T-helper 2 cell treated with Interferon-gamma antibody and Interleukin-4, amounts not matched to agents 5 μg/mL and 100 μg/mL, for 36 hours (primary cell): Measurements from ENCODE around the gene TAC3.
"Not testable (repeated sequence)": the region's sequence is repeated elsewhere in the genome, so short reads cannot be mapped to it uniquely, and the experiment has no call there.

ENCODE experiments used
- DNase-seq: peaks from one replicate; pipeline ENCODE4 v3.0.0; 2021; ENCODE audit warnings: low spot score
- H3K27ac Mint-ChIP-seq: one replicate; pipeline ENCODE4 v1.8.0; 2021; ENCODE audit warnings: mild to moderate bottlenecking, mixed read lengths
- H3K27me3 Mint-ChIP-seq: one replicate; pipeline ENCODE4 v1.8.0; 2021; ENCODE audit warnings: low read depth, mixed read lengths
- H3K36me3 Mint-ChIP-seq: one replicate; pipeline ENCODE4 v1.8.0; 2021; ENCODE audit warnings: low read depth, mixed read lengths
- H3K4me1 Mint-ChIP-seq: one replicate; pipeline ENCODE4 v1.8.0; 2021; ENCODE audit warnings: low read depth, mixed read lengths
- H3K4me3 Mint-ChIP-seq: one replicate; pipeline ENCODE4 v1.8.0; 2022; ENCODE audit warnings: mild to moderate bottlenecking, moderate library complexity, mixed read lengths
- H3K9me3 Mint-ChIP-seq: one replicate; pipeline ENCODE4 v1.8.0; 2021; ENCODE audit warnings: mixed read lengths

TAC3 gene

GRCh38 chr12:57025196-57025595, 8.9 kb upstream of the TAC3 start:
- Mint-ChIP-seq H3K27me3 (no peaks in the 10 kb centered on the region), H3K27ac (no peak overlapping the region), H3K4me1 (peaks cover 14% of the 10 kb centered on the region), H3K9me3 (no peaks in the 10 kb centered on the region), H3K36me3 (no peaks in the 10 kb centered on the region), H3K4me3 (no peak overlapping the region)
- no peak for DNase-seq

- H3K4me1 Mint-ChIP-seq, H3K27ac Mint-ChIP-seq, H3K9me3 Mint-ChIP-seq, H3K4me3 Mint-ChIP-seq, H3K27me3 Mint-ChIP-seq, DNase-seq, H3K36me3 Mint-ChIP-seq: not testable (repeated sequence)
These were observed 6.0 kb upstream of the TAC3 start for GRCh38 chr12:57022324-57022723.

- H3K4me3 Mint-ChIP-seq: no peak overlapping the region
- H3K36me3 Mint-ChIP-seq: no peaks in the 10 kb centered on the region
- DNase-seq: no peak
- H3K27me3 Mint-ChIP-seq: peaks cover 2% of the 10 kb centered on the region
- peaks cover 5% of the 10 kb centered on the region for H3K4me1 Mint-ChIP-seq
- peak overlapping the region; percentile 54 for H3K27ac Mint-ChIP-seq
- H3K9me3 Mint-ChIP-seq: no peaks in the 10 kb centered on the region
These were observed 3.8 kb upstream of the TAC3 start for GRCh38 chr12:57019983-57020719.

- no peak overlapping the region for H3K4me3 Mint-ChIP-seq
- H3K27me3 Mint-ChIP-seq: peaks cover 10% of the 10 kb centered on the region
- no peaks in the 10 kb centered on the region for H3K9me3 Mint-ChIP-seq
- no peaks in the 10 kb centered on the region for H3K36me3 Mint-ChIP-seq
- no peak for DNase-seq
- no peak overlapping the region for H3K27ac Mint-ChIP-seq
- H3K4me1 Mint-ChIP-seq: peaks cover 5% of the 10 kb centered on the region
These were observed 2.6 kb upstream of the TAC3 start for GRCh38 chr12:57018906-57019305.

- not testable (repeated sequence) for H3K27ac Mint-ChIP-seq, H3K9me3 Mint-ChIP-seq, H3K36me3 Mint-ChIP-seq
These were observed 2.0 kb upstream of the TAC3 start for GRCh38 chr12:57018353-57018752.

GRCh38 chr12:57012600-57013465, 3.5 kb downstream of the TAC3 start:
- Mint-ChIP-seq H3K27ac (no peak overlapping the region), H3K9me3 (no peaks in the 10 kb centered on the region), H3K4me1 (peaks cover 33% of the 10 kb centered on the region), H3K36me3 (no peaks in the 10 kb centered on the region), H3K27me3 (peaks cover 12% of the 10 kb centered on the region), H3K4me3 (no peak overlapping the region)
- no peak for DNase-seq

More at GRCh38 chr12:57018353-57018752, 2.0 kb upstream of the TAC3 start:
- not testable (repeated sequence) for H3K4me1 Mint-ChIP-seq, H3K4me3 Mint-ChIP-seq, DNase-seq
- H3K27me3 Mint-ChIP-seq: peaks cover 12% of the 10 kb centered on the region

- Mint-ChIP-seq H3K27me3 (peaks cover 12% of the 10 kb centered on the region), H3K4me3 (peak overlapping the region; percentile 47), H3K27ac (peak overlapping the region; percentile 64), H3K4me1 (peaks cover 42% of the 10 kb centered on the region), H3K9me3 (no peaks in the 10 kb centered on the region), H3K36me3 (no peaks in the 10 kb centered on the region)
- peak; percentile 29 for DNase-seq
These were observed 4.6 kb downstream of the TAC3 start for GRCh38 chr12:57011438-57012424.

- DNase-seq: no peak
- Mint-ChIP-seq H3K27ac (no peak overlapping the region), H3K4me1 (peaks cover 44% of the 10 kb centered on the region), H3K4me3 (no peak overlapping the region), H3K36me3 (no peaks in the 10 kb centered on the region), H3K9me3 (no peaks in the 10 kb centered on the region), H3K27me3 (peaks cover 12% of the 10 kb centered on the region)
These were observed 5.6 kb downstream of the TAC3 start for GRCh38 chr12:57010627-57011247.

- Mint-ChIP-seq H3K9me3 (no peaks in the 10 kb centered on the region), H3K27ac (no peak overlapping the region), H3K4me3 (no peak overlapping the region), H3K4me1 (peaks cover 50% of the 10 kb centered on the region), H3K36me3 (peaks cover 3% of the 10 kb centered on the region), H3K27me3 (peaks cover 10% of the 10 kb centered on the region)
- no peak for DNase-seq
These were observed 6.2 kb downstream of the TAC3 start for GRCh38 chr12:57009949-57010626.

GRCh38 chr12:57008178-57008577, 8.2 kb downstream of the TAC3 start:
- Mint-ChIP-seq H3K27me3 (no peaks in the 10 kb centered on the region), H3K4me3 (no peak overlapping the region), H3K4me1 (peaks cover 55% of the 10 kb centered on the region), H3K36me3 (peaks cover 15% of the 10 kb centered on the region), H3K9me3 (no peaks in the 10 kb centered on the region), H3K27ac (peak overlapping the region; percentile 61)
- DNase-seq: no peak

- Mint-ChIP-seq H3K27me3 (no peaks in the 10 kb centered on the region), H3K9me3 (no peaks in the 10 kb centered on the region), H3K27ac (peak overlapping the region; percentile 91), H3K36me3 (peaks cover 24% of the 10 kb centered on the region), H3K4me3 (peak overlapping the region; percentile 90), H3K4me1 (peaks cover 48% of the 10 kb centered on the region)
- DNase-seq: no peak
These were observed 9.4 kb downstream of the TAC3 start for GRCh38 chr12:57006809-57007475.

GRCh38 chr12:57005980-57006808, 10.1 kb downstream of the TAC3 start, which contains the start of gene ZBTB39:
Gene ZBTB39, minus strand, starts transcription at chr12:57006546. Its CDS starts 1,629 bp downstream, at chr12:57004917.
- peak; percentile 70 for DNase-seq
- H3K9me3 Mint-ChIP-seq: no peaks in the 10 kb centered on the region
- H3K27ac Mint-ChIP-seq: peak within 1 kb of the TSS; percentile 91
- no peaks in the 10 kb centered on the region for H3K27me3 Mint-ChIP-seq
- H3K36me3 Mint-ChIP-seq: peaks cover 32% of the 10 kb centered on the region
- peaks cover 47% of the 10 kb centered on the region for H3K4me1 Mint-ChIP-seq
- H3K4me3 Mint-ChIP-seq: peak within 1 kb of the TSS; percentile 92
